Ecto neural progenitor cell (in vitro differentiated cells): Measurements from ENCODE around the gene EMID1.
"Not testable (repeated sequence)": the region's sequence is repeated elsewhere in the genome, so short reads cannot be mapped to it uniquely, and the experiment has no call there.

ENCODE experiments used
- DNase-seq: peaks from one replicate; pipeline ENCODE4 v3.0.0-alpha.2; 2018; ENCODE audit warnings: low spot score

Gene EMID1

GRCh38 chr22:29231971-29232959, 26.6 kb downstream of the EMID1 start:
- no peak for DNase-seq

DNA sequence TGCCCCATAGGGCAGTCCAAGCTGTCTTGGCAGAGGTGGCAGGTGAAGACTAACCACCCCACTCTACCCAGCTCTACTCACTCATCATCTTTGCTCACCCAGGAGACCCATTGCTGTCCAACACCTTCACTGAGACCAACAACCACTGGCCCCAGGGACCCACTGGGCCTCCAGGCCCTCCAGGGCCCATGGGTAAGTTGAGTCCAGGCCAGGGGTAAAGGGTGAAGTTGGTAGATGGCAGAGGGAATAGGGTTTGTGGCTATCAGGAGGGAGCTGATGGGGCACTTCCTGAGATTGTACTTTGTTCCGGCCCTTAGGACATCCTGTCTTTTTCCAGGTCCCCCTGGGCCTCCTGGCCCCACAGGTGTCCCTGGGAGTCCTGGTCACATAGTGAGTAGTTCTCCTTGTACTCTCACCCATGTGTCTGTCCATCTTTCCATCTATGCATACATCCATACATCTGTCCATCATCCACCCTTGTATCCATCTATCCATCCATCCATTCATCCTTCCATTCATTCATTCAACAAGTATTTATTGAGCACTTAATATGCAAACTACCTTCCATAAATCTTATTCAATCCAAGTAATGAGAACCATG, 27.7 kb downstream of the EMID1 start:
- no peak for DNase-seq

DNA sequence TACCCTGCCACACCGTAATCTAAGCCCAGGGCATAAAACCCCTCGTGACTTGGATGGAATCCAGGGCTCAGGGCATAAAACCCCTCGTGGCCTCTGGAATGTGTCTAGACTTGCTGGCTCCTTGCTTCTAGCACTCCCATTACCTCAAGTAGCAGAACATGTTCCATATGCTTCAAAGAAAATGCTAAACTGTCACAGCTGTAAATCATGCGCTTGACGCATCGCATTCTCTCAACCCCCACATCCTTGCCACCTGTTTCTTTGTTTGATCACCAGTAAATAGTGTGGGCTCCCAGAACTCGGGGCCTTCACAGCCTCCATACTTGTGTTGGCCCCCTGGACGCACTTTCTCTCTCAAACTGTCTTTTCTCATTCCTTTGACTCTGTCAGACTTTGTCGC, 34.8 kb downstream of the EMID1 start:
- not testable (repeated sequence) for DNase-seq

GRCh38 chr22:29243874-29244446, 38.3 kb downstream of the EMID1 start:
- no peak for DNase-seq

GRCh38 chr22:29244785-29245625, 39.3 kb downstream of the EMID1 start:
- DNase-seq = no peak

- peak; percentile 83 for DNase-seq
Observed at GRCh38 chr22:29245626-29246385, 40.1 kb downstream of the EMID1 start.

DNA sequence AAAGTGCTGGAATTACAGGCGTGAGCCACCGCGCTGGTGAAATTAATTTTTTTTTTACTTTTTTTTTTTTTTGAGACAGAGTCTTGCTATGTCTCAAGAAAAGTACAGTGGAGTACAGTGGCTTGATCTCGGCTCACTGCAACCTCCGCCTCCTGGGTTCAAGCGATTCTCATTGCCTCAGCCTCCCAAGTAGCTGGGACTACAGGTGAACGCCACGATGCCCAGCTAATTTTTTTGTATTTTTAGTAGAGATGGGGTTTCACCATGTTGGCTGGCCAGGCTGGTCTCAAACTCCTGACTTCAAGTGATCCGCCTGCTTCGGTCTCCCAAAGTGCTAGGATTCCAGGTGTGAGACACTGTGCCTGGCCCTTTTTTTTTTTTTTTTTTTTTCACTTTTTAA, 42.2 kb downstream of the EMID1 start:
- DNase-seq = not testable (repeated sequence)

DNA sequence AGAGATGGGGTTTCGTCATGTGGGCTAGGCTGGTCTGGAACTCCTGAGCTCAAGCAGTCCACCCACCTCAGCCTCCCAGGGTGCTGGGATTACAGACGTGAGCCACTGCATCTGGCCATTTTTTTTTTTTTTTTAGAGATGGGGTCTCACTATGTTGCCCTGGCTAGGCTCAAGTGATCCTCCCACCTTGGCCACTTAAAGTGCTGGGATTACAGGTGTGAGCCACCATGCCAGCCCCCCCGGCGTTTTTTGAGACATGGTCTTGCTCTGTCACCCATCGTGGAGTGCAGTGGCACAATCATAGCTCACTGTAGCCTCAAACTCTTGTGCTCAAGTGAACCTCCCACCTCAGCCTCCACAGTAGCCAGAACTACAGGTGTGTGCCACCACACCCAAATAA, 45.6 kb downstream of the EMID1 start:
- DNase-seq = no peak

- DNase-seq = no peak
Observed at GRCh38 chr22:29251981-29252911, 46.5 kb downstream of the EMID1 start.

- no peak for DNase-seq
Observed at GRCh38 chr22:29253561-29254285, 48.0 kb downstream of the EMID1 start.

GRCh38 chr22:29254286-29254660, 48.6 kb downstream of the EMID1 start:
- no peak for DNase-seq

DNA sequence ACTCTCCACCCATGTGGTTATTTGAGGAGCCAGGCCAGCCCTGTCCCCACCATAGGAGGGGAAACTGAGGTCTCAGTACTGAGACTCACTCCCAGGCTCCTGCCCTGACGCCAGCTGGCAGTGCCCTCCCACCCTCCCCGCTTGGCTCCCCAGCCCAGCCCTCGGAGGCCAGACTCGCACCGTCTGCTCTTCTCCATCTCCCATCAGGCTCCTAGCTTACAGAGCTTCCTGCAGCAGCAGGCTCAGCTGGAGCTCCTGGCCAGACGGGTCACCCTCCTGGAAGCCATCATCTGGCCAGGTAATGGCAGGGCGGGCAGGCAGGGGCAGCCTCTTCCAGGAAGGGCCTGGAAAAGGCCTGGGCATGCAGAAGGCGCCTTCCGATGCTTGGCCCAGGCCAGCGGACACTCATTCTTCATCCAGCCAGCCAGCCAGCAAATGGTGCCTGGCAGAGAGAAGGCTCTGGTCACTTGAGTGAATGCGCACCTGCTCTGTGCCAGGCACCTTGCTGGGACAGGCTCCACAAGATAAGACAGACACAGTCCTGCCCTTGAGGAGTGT, 49.4 kb downstream of the EMID1 start:
- no peak for DNase-seq

GRCh38 chr22:29256606-29257325, 51.1 kb downstream of the EMID1 start:
- DNase-seq = no peak

DNA sequence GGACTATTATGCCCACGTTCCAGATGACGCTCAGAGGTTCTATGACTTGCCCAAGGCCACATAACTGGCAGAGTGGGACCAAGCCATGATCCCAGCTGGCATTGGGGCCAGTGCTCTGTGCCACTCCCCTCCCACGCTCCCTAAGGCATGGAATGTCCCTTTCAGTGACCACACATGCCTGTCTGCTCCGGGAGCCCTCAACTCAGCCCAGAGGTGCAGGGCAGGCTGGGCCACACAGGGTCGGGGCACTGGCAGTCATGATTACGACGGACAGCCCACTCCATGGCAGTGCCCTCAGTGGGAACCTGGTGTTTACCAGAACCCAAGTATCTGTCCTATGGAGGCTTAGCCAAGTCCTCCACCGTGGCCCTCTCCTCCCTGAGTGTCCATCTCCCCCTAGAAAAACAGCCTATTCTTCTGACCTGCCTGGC, 52.1 kb downstream of the EMID1 start:
- no peak for DNase-seq

- no peak for DNase-seq
Observed at GRCh38 chr22:29258407-29259252, 52.9 kb downstream of the EMID1 start.

DNA sequence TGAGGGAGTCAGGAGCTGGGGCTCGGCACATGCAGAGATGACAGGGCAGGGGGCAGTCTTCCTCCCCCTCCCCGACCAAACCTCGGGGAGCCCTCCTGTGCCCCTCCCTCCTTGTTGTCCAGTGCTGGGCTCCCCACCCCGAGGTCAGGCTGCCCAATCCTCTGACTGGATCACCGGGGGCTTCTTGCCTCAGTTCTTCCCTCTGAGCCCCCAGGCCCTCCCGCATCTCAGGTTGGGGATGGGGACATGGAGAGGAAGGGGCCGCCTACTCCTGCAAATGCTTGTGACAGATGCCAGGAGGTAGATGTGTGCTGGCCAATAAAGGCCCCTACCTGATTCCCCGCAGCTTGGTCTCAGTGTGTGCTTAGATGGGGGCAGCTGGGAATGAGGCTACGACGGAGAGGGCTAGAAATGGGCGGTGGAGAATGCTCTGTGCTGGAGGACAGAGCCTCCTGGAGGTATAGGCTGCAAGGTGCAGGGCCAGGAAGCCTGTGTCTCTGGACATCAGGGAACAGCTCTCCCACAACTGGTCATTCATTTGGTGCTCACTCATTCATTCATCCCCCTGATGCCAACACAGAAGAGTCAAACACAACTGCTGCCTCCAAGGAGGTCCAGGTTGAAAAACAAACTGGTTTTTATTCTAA, 53.7 kb downstream of the EMID1 start:
- DNase-seq = no peak

GRCh38 chr22:29260031-29260560, 54.4 kb downstream of the EMID1 start:
- no peak for DNase-seq
